Chondrocyte (in vitro differentiated cells): ENCODE data around the gene B3GALNT2. TPM values are rescaled to one million over a fixed set of nuclear protein-coding genes. Genes with fewer than 3 reads are reported as not detected.

ENCODE experiments used
- DNase-seq: peaks from one replicate; pipeline ENCODE4 v3.0.0; 2021; ENCODE audit warnings: mixed read lengths, low spot score
- H3K27ac Mint-ChIP-seq: one replicate; pipeline ENCODE4 v1.8.0; 2021; ENCODE audit warnings: mild to moderate bottlenecking, moderate library complexity, mixed read lengths; ENCODE audit not compliant: unreplicated experiment
- H3K27me3 Mint-ChIP-seq: 2 replicates; pipeline ENCODE4 v1.8.0; 2021; ENCODE audit warnings: low read depth, mixed read lengths
- H3K36me3 Mint-ChIP-seq: 2 replicates; pipeline ENCODE4 v1.8.0; 2021; ENCODE audit warnings: low read depth, mixed read lengths
- H3K4me1 Mint-ChIP-seq: 2 replicates; pipeline ENCODE4 v1.8.0; 2021; ENCODE audit warnings: low read depth, mild to moderate bottlenecking, mixed read lengths
- H3K4me3 Mint-ChIP-seq: one replicate; pipeline ENCODE4 v1.8.0; 2021; ENCODE audit warnings: mild to moderate bottlenecking, moderate library complexity, mixed read lengths; ENCODE audit not compliant: unreplicated experiment
- H3K9me3 Mint-ChIP-seq: 2 replicates; pipeline ENCODE4 v1.8.0; 2021; ENCODE audit warnings: low read depth, mixed read lengths
- CTCF ChIP-seq: fragments of 200-600 bp; sonication (generic); IDR thresholded peaks from 2 replicates; pipeline ENCODE4 v1.5.0; 2021; ENCODE audit warnings: antibody characterized with exemption, mild to moderate bottlenecking, moderate library complexity
- total RNA-seq: library from RNA; stranded (reverse); gene quantifications from 3 replicates; pipeline ENCODE4 v1.2.1, GENCODE V29; 2021

The B3GALNT2 gene
- total RNA-seq, 1 donor from 2014 or later = 30.4 TPM

DNA sequence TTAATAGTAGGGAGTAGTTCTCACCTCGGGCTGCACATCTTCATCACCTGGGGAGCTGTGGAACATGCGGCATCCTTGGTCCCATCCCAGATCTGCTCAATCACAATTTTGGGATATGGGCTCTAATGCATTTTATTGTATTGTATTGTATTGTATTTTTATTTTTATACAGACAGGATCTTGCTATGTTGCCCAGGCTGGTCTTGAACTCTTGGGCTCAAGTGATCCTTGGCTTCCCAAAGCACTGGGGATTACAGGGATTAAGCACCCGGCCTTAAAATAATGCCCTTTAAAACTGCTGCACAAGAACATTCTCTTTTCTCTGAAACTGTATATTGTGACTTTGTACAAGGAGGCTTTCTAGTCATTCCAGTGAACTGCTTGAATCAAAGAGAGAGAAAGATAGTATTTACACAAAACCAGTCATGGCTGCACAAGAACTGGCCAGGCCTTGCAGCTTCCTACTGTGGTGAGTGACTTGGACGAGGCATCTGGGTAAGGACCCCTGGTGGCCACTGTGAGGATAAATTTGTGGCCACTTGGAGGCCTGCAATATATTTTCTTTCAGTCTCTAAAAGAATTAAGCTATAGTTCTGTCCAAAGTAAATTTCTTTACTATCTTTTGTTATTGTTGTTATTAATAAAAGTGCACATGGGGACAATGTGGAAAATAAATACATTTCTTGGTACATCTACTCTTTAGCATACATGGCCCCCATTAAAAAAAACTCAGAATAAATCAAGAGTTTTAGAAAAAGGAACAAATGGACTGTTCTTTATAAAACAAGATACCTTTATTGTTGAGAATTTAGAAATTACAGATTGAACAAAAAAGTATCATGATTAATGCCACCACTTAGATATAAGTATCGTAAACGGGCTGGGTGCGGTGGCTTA lies 89.0 kb downstream of the B3GALNT2 start:
- peaks cover 2% of the 10 kb centered on the region for H3K36me3 Mint-ChIP-seq
- no peak for DNase-seq
- H3K27me3 Mint-ChIP-seq = no peaks in the 10 kb centered on the region
- TF ChIP-seq CTCF = peak; percentile 89
- no peak overlapping the region for H3K4me3 Mint-ChIP-seq
- no peaks in the 10 kb centered on the region for H3K9me3 Mint-ChIP-seq
- H3K27ac Mint-ChIP-seq = no peak overlapping the region
- peaks cover 7% of the 10 kb centered on the region for H3K4me1 Mint-ChIP-seq

DNA sequence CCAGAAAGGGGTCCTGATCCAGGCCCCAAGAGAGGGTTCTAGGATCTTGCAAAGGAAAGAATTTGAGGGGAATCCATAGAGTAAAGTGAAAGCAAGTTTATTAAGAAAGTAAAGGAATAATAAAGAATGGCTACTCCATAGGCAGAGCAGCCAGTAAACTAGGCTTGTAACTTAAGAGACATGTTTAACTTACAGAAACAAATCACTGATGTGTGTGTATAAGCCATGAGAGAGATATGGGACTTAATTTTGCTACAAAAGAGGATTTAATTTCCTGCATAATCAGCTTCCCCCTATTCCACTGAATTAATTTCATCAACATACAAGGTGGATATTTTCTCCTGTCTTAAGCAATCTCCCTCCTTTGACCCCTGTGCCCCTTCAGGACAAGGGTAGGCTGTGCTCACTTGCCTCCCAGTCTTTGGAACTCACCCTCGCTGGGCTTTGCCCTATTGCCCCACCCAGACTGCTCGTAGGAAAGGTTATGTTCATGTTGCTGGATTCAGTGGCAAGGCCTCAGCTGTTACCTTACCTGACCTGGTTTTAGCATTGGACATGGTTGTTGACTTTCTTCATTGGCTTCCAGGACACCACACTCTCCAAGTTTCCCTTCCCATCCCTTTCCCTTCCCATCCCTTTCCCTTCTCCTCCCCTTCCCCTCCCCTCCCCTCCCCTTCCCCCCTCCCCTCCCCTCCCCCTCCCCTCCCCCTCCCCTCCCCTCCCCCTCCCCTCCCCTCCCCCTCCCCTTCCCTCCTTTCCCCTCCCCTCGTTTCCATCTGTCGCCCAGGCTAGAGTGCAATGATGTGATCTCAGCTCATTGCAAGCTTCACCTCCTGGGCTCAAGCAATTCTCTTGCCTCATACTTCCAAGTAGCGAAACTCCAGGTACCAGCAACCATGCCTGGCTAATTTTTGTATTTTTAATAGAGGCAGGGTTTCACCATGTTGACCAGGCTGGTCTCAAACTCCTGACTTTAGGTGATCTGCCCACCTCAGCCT lies 92.5 kb downstream of the B3GALNT2 start:
- Mint-ChIP-seq H3K4me3 (no peak overlapping the region), H3K27ac (peak overlapping the region; percentile 51)

DNA sequence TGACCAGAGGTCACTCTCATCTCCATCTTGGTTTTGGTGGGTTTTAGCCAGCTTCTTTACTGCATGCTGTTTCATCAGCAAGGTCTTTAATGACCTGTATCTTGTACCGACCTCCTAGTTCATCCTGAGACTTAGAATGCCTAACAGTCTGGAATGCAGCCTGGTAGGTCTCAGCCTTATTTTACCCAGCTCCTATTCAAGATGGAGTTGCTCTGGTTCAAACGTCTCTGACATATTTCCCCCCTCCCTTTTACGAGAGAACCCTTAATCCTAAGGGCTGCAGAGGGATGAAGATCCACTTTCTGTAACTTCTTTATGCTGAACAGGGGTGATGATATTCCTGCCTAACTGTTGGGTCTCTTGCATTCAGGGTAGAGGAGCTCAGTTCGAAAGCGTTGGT lies 93.8 kb downstream of the B3GALNT2 start:
- H3K36me3 Mint-ChIP-seq = peaks cover 2% of the 10 kb centered on the region
- TF ChIP-seq CTCF = no peak
- peak overlapping the region; percentile 27 for H3K27ac Mint-ChIP-seq
- H3K27me3 Mint-ChIP-seq = no peaks in the 10 kb centered on the region
- no peak for DNase-seq
- H3K9me3 Mint-ChIP-seq = no peaks in the 10 kb centered on the region
- H3K4me1 Mint-ChIP-seq = peaks cover 9% of the 10 kb centered on the region
- no peak overlapping the region for H3K4me3 Mint-ChIP-seq

More for the DNA sequence above, 92.5 kb downstream of the B3GALNT2 start:
- TF ChIP-seq CTCF = no peak
- no peak for DNase-seq
- peaks cover 2% of the 10 kb centered on the region for H3K36me3 Mint-ChIP-seq
- no peaks in the 10 kb centered on the region for H3K9me3 Mint-ChIP-seq
- no peaks in the 10 kb centered on the region for H3K27me3 Mint-ChIP-seq
- peaks cover 14% of the 10 kb centered on the region for H3K4me1 Mint-ChIP-seq

DNA sequence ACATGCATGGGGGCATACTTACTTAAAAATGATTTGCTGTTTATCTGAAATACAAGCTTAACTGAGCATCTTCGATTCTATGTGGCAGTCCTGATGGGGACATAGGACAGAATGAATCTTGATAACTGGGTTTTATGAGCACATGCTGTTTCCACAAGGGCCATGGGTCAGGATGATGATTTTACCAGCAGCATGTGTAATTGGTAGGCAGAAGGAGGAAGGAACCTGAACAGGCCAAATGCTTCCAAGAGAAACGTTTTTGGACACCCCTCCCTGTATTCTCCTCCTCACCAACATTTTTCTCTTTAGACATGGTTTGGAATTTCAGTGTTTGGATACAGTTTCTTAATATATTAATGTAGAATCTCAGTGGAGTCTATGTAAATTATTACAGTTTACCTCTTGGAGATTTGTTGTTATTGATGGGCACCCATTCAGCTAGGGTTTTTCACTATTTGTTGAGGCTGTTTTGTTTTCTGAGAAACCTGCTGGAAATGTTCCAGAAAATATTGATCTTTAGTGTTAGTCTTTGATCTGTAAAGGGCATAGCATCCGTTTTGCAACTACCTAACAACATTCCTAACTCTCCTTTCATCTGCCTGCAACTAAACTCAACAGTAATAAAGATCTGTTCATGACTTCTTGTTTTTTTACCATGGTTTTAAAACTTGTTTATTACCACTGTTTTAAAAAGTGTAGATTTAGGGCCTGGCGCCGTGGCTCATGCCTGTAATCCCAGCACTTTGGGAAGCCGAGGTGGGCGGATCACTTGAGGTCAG lies 95.0 kb downstream of the B3GALNT2 start:
- no peak overlapping the region for H3K27ac Mint-ChIP-seq
- TF ChIP-seq CTCF = no peak
- peaks cover under 1% of the 10 kb centered on the region for H3K36me3 Mint-ChIP-seq
- peaks cover 11% of the 10 kb centered on the region for H3K4me1 Mint-ChIP-seq
- H3K4me3 Mint-ChIP-seq = no peak overlapping the region
- no peak for DNase-seq
- H3K27me3 Mint-ChIP-seq = no peaks in the 10 kb centered on the region
- no peaks in the 10 kb centered on the region for H3K9me3 Mint-ChIP-seq
